Measurements from ENCODE around the gene GIMAP5. TPM values are rescaled to one million over a fixed set of nuclear protein-coding genes. Genes with fewer than 3 reads are reported as not detected.
"Not testable (repeated sequence)": the region's sequence is repeated elsewhere in the genome, so short reads cannot be mapped to it uniquely, and the experiment has no call there.

Gene GIMAP5
- polyA plus RNA-seq, 3 donors, result 3.2 to 5.9 (median 5.5) TPM

GRCh38 chr7:150753826-150754603 is 16.8 kb downstream of the GIMAP5 start:
- DNase-seq (ENCODE audit: extremely low read depth in 1 of 11, low read depth in 9 of 11, low spot score in 4 of 11), result peak in 2 of 11 donors; percentile 15 to 18

- no peak for DNase-seq (ENCODE audit: extremely low read depth in 1 of 11, low read depth in 9 of 11, low spot score in 4 of 11)
Measured at GRCh38 chr7:150754951-150755350, 17.7 kb downstream of the GIMAP5 start.

- no peak for DNase-seq (ENCODE audit: extremely low read depth in 1 of 11, low read depth in 9 of 11, low spot score in 4 of 11)
Measured at GRCh38 chr7:150755473-150756099, 18.4 kb downstream of the GIMAP5 start.

DNA sequence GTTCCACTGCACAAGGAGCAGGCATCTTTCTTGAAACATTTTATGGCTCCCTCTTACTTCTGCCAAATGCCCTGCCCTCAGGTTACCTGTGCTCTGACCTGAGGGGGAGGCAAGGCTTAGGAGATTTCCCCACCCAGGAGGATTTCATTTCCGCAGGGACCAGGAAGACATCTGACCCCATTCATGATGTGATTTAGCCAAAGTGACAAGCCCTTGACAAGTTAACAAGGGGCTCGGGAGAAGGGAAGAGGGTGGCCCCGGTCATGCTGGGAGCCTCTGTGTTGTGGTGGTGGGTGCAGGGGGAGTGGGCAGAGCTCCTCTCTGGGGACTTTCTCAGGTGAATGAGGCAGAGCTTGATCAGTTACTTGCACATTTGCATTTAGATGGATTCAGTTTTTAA is 18.9 kb downstream of the GIMAP5 start:
- no peak for DNase-seq (ENCODE audit: extremely low read depth in 1 of 11, low read depth in 9 of 11, low spot score in 4 of 11)

DNA sequence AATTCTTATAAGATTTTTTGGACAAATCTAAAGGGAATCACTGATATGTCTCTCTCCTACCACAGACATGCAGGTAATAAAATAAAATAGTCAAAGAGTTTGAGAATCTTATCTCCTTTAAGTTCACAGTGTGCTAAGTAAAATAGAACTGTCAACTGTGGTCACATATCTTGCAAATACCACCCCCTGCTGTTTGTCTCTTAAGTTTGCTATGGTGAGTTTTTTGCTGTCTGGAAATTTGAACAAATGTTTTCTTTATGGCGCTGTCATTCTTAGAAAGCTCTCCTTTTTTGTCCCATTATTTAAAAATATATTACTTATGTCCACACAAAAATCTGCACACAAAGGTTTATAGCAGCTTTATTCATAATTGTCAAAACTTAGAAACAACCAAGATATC is 19.6 kb downstream of the GIMAP5 start:
- DNase-seq (ENCODE audit: extremely low read depth in 1 of 11, low read depth in 9 of 11, low spot score in 4 of 11), result no peak

- no peak for DNase-seq (ENCODE audit: extremely low read depth in 1 of 11, low read depth in 9 of 11, low spot score in 4 of 11)
Measured at GRCh38 chr7:150759479-150759878, 22.3 kb downstream of the GIMAP5 start.

- no peak for DNase-seq (ENCODE audit: extremely low read depth in 1 of 11, low read depth in 9 of 11, low spot score in 4 of 11)
Measured at GRCh38 chr7:150766334-150766709, 29.1 kb downstream of the GIMAP5 start.

GRCh38 chr7:150769768-150770167 is 32.5 kb downstream of the GIMAP5 start:
- DNase-seq (ENCODE audit: extremely low read depth in 1 of 11, low read depth in 9 of 11, low spot score in 4 of 11), result no peak

DNA sequence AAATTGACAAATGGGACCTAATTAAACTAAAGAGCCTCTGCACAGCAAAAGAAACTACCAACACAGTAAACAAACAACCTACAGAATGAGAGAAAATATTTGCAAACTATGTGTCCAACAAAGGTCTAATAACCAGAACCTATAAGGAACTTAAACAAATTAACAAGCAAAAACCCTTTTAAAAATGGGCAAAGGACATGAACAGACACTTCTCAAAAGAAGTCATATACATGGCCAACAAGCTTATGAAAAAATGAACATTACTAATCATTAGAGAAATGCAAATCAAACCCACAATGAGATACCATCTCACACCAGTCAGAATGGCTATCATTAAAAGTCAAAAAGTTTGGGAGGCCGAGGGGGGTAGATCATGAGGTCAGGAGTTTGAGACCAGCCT is 36.9 kb downstream of the GIMAP5 start:
- not testable (repeated sequence) for DNase-seq (ENCODE audit: extremely low read depth in 1 of 11, low read depth in 9 of 11, low spot score in 4 of 11)

- DNase-seq (ENCODE audit: extremely low read depth in 1 of 11, low read depth in 9 of 11, low spot score in 4 of 11), result no peak
Measured at GRCh38 chr7:150778014-150778737, 41.0 kb downstream of the GIMAP5 start.

GRCh38 chr7:150778738-150779301 is 41.6 kb downstream of the GIMAP5 start:
- peak; percentile 49 to 77 (median 65) for DNase-seq (ENCODE audit: extremely low read depth in 1 of 11, low read depth in 9 of 11, low spot score in 4 of 11)

DNA sequence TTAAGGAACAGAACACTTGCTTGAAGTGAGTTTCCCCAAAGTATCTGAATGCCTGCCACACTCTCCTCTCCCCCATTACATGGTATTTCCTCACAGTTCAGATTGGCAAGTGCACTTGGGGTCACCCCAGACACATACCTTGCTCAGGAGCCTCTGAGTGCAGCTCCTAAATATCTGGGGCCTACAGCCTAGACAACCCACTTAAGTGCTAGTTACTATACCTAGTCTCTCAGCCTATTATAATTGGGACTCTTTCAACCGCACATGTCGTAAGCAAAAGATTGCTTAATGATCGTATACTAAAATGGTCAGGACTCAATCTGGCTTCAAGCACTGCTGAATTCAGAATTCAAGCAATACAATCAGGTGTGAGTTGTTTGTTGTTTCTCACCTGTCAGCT is 43.1 kb downstream of the GIMAP5 start:
- no peak for DNase-seq (ENCODE audit: extremely low read depth in 1 of 11, low read depth in 9 of 11, low spot score in 4 of 11)

DNA sequence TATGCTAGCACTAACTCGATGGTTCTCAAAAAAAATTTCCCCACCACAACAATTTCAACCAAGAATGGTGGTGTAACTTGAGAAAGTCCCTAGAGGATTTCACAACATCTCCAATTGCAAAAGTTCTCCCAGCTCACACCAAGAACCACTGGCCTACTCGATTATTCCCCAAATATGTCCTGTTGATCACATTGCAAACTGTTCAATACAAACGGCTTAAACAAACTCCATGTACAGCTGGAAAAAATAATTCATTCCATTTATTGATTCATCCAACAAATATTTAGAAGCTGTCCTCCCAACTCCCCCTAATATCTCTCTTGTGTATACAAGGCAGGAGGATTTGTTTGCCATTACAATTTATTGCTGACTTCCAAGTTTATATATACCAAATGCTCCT is 43.9 kb downstream of the GIMAP5 start:
- DNase-seq (ENCODE audit: extremely low read depth in 1 of 11, low read depth in 9 of 11, low spot score in 4 of 11), result no peak

- no peak for DNase-seq (ENCODE audit: extremely low read depth in 1 of 11, low read depth in 9 of 11, low spot score in 4 of 11)
Measured at GRCh38 chr7:150781961-150782360, 44.7 kb downstream of the GIMAP5 start.

DNA sequence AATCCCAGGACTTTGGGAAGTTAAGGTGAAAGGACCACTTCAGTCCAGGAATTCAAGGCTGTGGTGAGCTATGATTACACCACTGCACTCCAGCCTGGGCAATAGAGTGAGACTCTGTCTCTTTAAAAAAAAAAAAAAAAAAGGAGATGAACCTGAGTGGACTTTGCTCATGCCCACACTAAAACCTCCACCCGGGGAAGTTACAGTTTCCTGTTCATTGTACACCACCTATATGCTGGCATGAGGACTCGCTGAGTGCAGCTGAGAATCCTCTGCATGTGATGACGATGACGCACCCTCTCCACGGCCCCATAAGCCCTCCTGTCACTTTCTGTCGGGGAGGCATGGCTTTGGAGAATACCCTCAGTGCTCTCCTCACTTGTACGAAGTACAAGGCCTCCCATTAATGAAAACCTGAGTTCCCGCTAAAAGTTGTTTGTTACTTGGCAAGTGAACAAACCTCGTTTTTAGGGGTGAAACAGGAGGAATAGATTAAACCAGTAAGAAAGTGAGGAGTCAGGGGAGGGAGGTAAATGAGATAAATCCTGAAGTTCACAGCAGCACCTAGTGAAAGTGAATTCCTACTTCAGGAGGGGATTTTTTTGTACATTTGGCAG is 47.0 kb downstream of the GIMAP5 start:
- DNase-seq (ENCODE audit: extremely low read depth in 1 of 11, low read depth in 9 of 11, low spot score in 4 of 11), result no peak

DNA sequence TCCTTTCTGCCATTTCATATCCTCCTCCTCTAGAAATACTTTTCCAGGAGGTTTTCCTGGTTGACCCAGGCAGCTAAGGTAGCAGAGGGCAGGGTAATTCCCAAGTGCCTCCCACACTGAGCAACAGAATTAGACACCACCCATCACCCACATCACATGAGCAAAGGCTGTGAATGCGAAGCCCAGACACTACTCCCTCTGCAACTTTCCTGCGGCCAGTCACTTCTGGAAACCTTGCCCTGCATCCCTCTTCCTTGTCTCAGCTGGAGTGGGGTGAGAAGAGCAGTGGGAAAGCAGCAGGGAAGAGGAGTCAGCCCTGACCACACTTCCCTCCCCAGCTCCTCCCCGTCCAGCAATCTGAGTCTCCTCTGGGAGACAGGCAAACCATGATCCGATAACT is 47.7 kb downstream of the GIMAP5 start:
- DNase-seq (ENCODE audit: extremely low read depth in 1 of 11, low read depth in 9 of 11, low spot score in 4 of 11), result no peak

- no peak for DNase-seq (ENCODE audit: extremely low read depth in 1 of 11, low read depth in 9 of 11, low spot score in 4 of 11)
Measured at GRCh38 chr7:150787321-150788281, 50.4 kb downstream of the GIMAP5 start.

DNA sequence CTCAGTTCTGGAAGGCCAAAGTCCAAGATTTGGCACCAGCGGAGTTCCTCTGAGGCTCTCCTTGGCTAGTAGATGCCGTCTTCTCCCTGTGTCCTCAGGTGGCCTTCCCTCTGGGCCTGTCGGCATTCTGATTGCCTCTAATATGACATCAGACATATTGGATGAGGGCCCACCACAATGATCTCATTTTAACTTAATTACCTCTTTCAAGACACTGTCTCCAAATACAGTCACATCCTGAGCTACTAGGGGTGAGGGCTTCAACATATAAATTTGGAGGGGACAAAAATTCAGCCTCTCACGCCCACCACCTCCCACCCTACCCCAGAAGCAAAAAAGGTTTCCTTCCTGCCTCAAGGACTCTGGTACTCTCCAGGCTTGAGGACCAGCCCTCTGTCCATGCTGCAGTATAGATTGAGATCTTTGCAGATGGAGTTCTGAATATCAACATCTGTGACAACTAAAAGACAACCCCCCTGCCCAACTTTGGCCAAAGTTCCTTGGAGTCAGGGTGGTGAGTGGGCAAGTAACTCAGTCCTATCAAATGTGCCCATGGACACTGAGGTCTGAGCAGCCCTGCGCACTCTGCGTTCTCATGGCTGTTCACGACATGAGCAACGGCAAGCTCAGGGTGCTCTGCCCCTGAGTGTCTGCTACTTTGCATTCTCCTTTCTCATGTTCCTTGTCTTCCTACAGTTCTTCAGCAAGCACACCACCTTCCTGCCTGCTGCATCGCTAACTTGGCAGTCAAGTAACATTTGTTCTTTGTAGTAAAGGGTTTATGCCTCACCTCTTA is 51.5 kb downstream of the GIMAP5 start:
- no peak for DNase-seq (ENCODE audit: extremely low read depth in 1 of 11, low read depth in 9 of 11, low spot score in 4 of 11)
